ENCODE data around the gene CDC42BPB. TPM values are rescaled to one million over a fixed set of nuclear protein-coding genes. Genes with fewer than 3 reads are reported as not detected.

The CDC42BPB gene
- total RNA-seq, 1 experiment from 2014 or later, result 26.9 TPM

DNA sequence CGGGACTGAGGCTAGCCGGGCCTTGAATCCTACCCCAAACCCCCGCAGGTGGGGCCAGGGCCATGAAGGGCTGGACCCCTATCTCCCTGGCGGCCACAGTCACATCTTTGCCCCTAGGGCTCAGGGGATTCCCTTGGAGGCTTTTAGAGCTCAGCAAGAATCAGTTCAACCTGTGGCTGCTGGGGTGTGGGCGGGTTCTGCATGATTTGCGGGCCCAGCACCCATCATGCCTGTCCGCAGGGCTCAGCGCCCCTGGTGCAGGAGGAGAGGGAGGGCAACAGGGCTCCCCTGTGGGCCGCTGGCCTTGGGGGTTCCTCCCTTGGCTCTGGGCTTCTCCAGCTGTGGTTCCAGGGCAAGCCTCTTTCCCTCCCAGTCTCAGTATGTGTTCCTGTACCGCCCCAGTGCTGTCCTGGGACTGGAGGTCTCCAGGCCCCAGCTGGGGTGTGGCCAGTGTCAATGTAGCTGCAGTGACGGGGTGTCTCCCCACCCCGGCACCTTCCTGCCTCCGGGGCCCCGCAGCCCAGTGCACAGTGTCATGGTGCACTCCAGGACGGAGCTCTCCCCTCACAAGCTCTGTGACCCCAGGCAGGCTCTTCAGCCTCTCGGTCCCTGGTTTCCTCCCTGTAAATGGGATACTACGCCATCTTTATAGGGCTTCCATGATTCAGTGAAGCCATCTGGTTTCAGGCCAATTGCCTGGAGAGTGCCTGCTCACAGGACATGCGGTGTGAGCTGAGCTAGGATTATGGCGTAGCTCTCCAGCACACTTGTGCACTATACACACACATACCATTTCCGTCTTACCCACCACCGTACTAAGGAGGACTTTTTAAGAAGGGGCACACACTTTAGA is 16.8 kb upstream of the CDC42BPB start:
- no peak for DNase-seq (ENCODE audit: low read depth)

- DNase-seq (ENCODE audit: low read depth), result no peak
Measured at GRCh38 chr14:103073367-103073875, 16.1 kb upstream of the CDC42BPB start.

- DNase-seq (ENCODE audit: low read depth), result no peak
Measured at GRCh38 chr14:103072595-103073366, 15.4 kb upstream of the CDC42BPB start.

GRCh38 chr14:103071544-103072251 is 14.3 kb upstream of the CDC42BPB start:
- DNase-seq (ENCODE audit: low read depth), result no peak

DNA sequence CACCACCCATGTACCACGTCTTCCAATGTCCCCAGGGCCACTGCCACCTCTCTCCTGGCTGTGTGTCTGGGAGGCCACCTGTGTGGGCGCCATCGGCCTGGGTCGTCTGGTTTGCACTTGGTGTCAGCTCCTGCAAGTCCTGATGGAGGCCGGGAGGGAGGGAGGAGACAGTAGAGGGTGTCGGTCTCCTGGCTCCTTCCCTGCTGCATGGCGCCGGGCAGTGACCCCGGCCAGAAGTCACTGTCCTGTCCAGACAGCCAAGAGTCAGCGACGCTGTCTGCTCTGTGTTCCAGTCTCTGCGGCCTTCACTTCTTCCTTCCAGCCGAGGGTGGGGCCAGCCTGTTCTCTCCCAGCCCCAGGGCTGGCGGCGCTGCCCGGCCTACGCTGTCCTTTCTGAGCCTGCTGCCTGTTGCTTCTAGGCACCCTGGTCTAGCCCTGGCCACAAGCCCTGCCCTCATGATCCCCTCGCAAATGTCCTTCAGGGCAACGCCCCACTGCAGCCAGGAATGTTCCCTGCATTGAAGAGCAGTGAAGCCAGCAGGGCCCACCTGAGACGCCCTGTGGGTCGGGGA is 13.7 kb upstream of the CDC42BPB start:
- DNase-seq (ENCODE audit: low read depth), result no peak

DNA sequence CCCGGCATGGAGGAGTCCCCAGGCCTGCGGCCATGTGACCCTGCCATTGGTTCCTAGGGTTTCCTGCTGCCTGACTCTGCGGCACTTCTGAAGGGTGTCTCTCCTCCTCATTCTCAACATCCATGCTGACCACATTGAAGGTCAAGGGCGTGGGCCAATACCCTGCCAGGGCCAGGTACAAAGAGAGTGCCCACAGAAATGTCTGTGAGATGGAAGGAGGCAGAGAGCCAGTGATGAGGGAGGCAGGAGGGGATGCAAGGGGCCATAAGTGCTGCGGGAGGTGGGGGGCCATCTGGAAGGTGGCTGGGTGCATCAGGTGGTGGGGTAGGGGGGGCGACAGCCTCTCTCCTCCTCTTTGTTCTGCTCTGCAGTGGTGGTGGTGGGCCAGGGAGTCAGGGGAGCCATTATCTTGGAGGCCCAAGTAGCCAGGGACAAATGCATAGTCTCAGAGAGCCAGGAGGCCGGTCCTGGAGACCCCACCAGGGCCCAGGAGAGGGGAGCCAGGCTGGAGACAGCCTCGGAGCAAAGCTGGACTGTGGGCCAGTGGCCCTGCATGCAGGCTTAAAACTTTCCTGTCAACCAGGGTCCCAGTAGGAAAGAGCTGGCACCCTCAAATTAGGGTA is 13.0 kb upstream of the CDC42BPB start:
- DNase-seq (ENCODE audit: low read depth), result no peak

DNA sequence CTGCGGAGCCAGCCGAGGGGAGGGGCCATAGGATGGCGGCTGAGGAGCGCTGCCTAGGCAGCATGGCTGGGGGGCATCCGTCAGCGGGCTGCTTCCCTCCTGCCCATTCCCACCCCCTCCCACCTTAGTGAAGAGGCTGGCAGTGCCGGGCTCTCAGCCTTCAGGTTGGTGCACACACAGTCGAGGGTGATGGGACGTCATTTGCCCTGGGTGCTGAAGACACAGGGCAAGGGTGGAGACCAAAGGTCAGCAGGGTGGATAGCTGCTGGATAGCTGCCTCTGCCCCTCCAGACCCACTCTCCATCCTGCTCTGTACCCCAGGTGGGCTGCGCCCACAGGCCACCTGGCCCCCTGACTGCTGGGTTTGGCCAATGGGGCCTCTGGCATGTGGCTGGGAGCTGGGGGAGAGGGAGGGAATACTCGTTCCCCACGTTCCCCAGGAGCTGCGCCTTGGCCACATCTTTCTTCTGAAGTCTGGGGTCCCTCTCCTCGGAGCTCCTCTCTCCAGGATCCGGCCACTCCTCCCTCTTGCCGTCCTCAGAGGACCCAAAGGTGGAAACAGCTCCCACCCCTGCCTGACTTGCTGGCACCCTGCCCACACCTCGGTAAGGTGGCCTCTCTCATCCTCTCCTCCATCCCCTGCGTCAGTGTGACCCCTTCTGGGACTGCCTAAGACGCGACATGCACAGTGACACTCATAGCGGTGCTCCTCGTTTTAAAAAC is 11.2 kb upstream of the CDC42BPB start:
- no peak for DNase-seq (ENCODE audit: low read depth)

GRCh38 chr14:103067231-103067954 is 10.0 kb upstream of the CDC42BPB start:
- peak; percentile 48 for DNase-seq (ENCODE audit: low read depth)

DNA sequence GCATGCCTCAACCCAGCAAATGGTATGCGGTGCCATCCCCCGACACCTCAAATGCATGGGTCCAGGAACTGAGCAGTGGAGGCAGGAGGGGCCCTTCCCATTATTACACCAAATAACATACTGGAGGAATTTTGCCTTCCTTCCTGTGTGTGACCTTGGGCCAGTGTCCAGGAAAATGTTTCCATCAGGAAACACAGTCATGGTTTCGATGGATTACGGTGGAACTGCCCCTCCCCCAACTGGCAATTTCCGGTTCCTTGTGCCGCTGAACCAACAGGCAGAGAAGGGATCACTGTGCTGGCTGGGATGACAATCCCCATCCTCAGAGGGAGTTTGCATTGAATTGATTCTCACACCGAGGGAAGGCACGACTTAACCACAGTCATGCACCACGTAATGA is 9.1 kb upstream of the CDC42BPB start:
- DNase-seq (ENCODE audit: low read depth), result no peak

DNA sequence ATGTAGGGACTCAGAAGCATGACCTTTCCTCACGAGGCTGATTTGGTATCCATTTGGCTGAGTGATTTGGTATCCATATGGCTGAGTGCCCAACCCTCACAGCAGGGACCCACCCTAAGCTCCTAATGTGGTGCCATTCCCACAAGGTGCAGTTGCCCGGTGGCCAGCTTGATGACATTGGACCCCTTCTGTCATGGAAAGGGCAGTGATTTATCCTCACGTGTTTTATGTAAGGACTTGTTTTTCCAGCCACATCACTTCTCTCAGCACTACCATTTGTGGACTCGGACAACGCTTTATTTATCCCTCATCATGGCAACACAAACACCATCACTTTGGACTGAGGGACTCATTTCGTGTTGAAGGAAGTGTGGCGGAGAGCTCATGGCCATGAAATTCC is 8.5 kb upstream of the CDC42BPB start:
- DNase-seq (ENCODE audit: low read depth), result no peak

- DNase-seq (ENCODE audit: low read depth), result no peak
Measured at GRCh38 chr14:103064978-103065377, 7.6 kb upstream of the CDC42BPB start.

DNA sequence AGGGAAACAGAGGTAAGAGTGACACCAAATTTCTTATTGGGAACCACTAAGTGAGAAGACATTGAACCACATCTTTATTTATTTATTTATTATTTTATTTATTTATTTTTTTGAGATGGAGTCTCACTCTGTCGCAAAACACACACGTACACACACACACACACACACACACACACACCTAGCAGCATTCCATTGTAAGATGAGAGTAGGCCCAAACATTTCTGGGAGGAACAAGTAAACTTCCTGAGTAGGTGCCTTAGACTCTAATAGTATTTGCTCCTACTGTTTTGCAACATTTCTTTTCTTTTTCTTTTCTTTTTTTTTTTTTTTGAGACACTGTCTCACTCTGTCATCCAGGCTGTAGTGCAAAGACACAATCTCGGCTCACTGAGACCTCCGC is 7.1 kb upstream of the CDC42BPB start:
- no peak for DNase-seq (ENCODE audit: low read depth)

DNA sequence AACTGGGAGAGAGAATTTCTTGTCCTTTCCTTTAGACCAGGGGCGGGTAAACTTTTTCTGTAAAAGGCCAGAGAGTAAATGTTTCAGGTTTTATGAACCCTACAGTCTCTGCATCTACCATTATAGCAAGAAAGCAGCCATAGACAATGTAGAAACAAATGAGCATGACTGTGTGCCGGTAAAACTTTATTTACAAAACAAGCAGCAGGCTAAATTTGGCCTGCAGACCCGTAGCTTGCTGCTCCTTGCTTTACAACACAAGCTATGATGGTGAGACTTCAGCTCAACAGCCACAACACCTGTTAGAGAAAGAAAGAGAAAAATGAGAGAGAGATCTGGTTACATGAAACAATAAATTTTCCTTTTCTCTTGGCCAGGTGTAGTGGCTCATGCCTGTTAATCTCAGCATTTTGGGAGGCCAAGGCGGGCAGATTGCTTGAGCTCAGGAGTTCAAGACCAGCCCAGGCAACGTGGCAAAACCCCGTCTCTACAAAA is 4.2 kb upstream of the CDC42BPB start:
- no peak for DNase-seq (ENCODE audit: low read depth)

DNA sequence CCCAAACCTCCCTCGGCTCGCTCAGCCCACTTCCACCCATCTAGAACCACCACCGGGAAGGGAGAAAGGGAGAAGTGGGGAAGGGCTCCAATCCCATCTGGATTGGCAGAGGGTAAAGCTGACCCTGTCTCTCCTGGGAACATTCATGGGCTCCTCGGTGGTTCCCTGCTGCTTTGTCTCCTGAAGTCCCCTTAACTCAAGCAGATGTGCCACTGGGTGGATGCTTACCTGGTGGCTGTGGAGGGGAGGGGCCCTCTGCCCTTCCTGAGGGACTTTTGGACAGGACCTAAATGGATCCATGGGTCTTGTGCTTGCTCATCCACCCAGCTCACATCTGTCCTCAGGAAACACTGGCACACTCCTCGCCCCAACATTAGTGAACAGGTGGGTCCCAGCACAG is 2.2 kb upstream of the CDC42BPB start:
- DNase-seq (ENCODE audit: low read depth), result no peak

DNA sequence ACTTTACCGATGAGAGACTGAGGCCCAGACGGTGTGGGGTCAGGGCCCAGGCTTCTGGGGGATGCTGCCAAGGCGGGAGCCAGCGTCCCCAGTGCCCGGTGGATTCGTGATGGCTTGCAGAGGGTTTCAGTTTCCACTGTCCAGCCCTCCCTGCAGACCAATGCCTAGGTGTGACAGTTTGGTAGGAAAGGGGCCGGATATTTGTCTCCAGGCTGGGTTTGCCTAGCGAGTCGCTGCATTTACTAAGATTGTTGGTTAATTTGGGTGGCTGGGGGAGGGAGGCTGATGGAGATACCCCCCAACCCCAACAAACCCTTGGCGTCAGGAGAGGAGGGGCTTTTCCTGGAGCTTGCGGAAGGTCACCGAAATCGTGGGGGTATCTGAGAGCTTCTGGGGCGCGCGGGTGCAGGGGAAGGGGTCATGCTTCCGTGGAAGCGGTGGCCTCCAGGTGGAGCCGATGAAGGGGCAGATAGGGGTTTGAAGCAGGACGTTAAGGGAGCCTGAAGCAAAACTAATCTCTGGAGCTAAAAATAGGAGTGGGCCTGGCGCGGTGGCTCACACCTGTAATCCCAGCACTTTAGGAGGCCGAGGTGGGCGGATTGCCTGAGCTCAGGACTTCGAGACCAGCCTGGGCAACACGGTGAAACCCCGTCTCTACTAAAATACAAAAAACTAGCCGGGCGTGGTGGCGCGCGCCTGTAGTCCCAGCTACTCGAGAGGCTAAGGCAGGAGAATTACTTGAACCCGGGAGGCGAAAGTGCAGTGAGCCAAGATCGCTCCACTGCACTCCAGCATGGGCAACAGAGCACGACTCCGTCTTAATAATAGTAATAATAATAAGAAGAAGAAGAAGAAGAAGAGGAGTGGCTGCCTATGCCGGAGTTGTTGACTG is 1.1 kb upstream of the CDC42BPB start:
- no peak for DNase-seq (ENCODE audit: low read depth)

GRCh38 chr14:103057028-103057371 is 349 bp downstream of the CDC42BPB start:
- peak; percentile 11 for DNase-seq (ENCODE audit: low read depth)

- peak; percentile 62 for DNase-seq (ENCODE audit: low read depth)
Measured at GRCh38 chr14:103056322-103057027, 874 bp downstream of the CDC42BPB start.

DNA sequence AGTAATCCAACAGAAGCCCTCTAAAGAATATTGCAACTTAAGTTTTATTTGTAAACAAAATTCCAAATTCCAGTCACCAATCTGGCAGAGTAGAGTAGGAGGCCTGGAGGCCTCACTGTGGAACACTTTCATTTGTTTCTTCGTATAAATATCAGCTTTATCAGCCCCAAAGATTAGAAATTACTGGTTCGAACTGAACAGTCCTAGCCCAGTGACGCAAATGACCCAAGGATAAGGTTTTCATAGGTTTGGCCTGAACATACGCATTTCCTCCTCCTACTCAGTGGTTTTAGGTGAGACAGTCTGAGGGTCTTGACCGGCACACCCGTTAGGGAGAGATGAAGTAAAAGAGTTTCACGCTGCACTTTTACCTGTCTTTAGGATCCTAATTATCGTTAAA is 1.7 kb downstream of the CDC42BPB start:
- DNase-seq (ENCODE audit: low read depth), result no peak

Data from M059J (cell line).